ENCODE data around the gene NUDT4B. TPM values are rescaled to one million over a fixed set of nuclear protein-coding genes. Genes with fewer than 3 reads are reported as not detected.
"Not testable (repeated sequence)": the region's sequence is repeated elsewhere in the genome, so short reads cannot be mapped to it uniquely, and the experiment has no call there.

The NUDT4B gene
- total RNA-seq, 4 donors from 2014 or later = 9.0 to 50.1 (median 34.1) TPM

GRCh38 chr1:148756231-148756630 is 7.7 kb downstream of the NUDT4B start:
- H3K4me3 ChIP-seq (replicated peaks in 1 of 3); H3K36me3 ChIP-seq; H3K27me3 ChIP-seq; H3K9me3 ChIP-seq; H3K4me1 ChIP-seq; intact Hi-C loops (cut with DNase I); H3K27ac ChIP-seq; DNase-seq: not testable (repeated sequence)
- WGBS, 2 donors = no CpG with 5 or more reads among the region's 2 CpGs

DNA sequence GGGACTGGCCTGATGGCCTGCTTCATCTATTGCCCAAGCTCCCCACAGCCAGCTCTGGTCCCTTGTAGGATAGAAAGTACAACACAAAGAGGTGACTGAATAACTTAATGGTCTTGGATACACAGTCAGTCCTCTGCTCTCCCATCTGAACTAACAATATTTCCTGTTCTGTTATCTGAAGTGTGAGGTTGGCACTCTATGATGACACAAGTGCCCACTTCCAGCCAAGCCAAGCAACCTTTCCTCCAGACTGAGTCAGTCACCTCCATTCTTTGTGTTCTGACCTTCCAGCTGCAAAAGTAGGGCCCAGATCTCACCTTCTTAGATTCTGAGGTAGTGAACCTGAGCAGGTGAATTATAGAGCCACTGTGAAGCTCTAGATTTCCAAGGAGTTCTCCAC is 8.9 kb downstream of the NUDT4B start:
- H3K4me3 ChIP-seq (replicated peaks in 1 of 3); H3K27me3 ChIP-seq; H3K36me3 ChIP-seq; DNase-seq; H3K27ac ChIP-seq; H3K9me3 ChIP-seq; intact Hi-C loops (cut with DNase I); H3K4me1 ChIP-seq: not testable (repeated sequence)

- H3K27ac ChIP-seq; DNase-seq; H3K9me3 ChIP-seq; H3K4me1 ChIP-seq; H3K27me3 ChIP-seq; intact Hi-C loops (cut with DNase I); H3K36me3 ChIP-seq; H3K4me3 ChIP-seq (replicated peaks in 1 of 3): not testable (repeated sequence)
- no CpG with 5 or more reads among the region's 5 CpGs for WGBS, 2 donors
These were observed 9.8 kb downstream of the NUDT4B start for GRCh38 chr1:148758412-148758811.

DNA sequence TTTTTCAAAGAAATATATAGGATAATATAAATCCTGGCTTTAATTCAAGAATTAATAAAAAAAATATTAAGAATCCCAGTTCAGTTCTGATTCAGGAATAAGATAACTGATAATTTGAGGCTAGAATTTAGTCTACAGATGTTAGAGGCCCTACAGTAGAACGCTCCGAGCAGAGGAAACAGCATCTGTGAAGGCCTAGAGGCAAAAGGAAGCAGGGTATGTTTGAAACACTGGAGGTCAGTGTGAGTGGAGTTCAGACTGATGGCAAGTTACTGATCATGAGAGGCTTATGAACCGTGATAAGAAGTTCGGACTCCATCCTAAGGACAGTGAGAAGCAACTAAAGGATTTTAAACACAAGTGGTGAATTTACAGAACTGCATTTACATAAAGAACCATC is 10.4 kb downstream of the NUDT4B start:
- H3K27ac ChIP-seq; DNase-seq; H3K27me3 ChIP-seq; H3K36me3 ChIP-seq; H3K9me3 ChIP-seq; intact Hi-C loops (cut with DNase I); H3K4me3 ChIP-seq (replicated peaks in 1 of 3); H3K4me1 ChIP-seq: not testable (repeated sequence)
- WGBS, 2 donors = no CpG with 5 or more reads among the region's 4 CpGs

- H3K36me3 ChIP-seq; H3K4me3 ChIP-seq (replicated peaks in 1 of 3); H3K4me1 ChIP-seq; H3K9me3 ChIP-seq; intact Hi-C loops (cut with DNase I); H3K27me3 ChIP-seq; H3K27ac ChIP-seq: not testable (repeated sequence)
- WGBS, 2 donors = 85 to 100% methylated on average over 2 of the region's 2 CpGs
- peak; percentile 0 to 2 for DNase-seq
These were observed 11.2 kb downstream of the NUDT4B start for GRCh38 chr1:148759749-148760148.

- H3K36me3 ChIP-seq; H3K4me1 ChIP-seq; H3K9me3 ChIP-seq; H3K27ac ChIP-seq; DNase-seq; H3K4me3 ChIP-seq (replicated peaks in 1 of 3); H3K27me3 ChIP-seq; intact Hi-C loops (cut with DNase I): not testable (repeated sequence)
- no CpG with 5 or more reads among the region's 1 CpG for WGBS, 2 donors
These were observed 11.6 kb downstream of the NUDT4B start for GRCh38 chr1:148760206-148760605.

DNA sequence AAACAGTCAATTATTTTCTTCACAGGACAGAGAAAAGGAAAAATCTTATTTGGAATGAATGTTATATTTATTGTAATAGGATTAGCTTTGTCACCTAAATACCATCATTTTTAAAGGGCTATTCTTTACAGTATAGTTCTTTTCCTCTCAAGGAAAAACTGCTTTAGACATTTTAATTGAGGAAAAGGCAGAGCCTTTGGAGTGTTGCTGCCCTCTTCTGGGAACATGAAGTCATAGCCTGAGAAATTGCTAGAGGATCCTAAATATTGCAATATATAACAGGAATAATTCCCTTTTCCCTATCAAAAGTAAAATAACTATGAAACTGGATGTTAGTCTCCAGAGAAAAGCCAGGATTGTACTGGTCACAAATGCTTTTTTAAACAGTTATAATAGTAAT is 12.8 kb downstream of the NUDT4B start:
- H3K4me3 ChIP-seq (replicated peaks in 1 of 3); DNase-seq; H3K4me1 ChIP-seq; H3K27me3 ChIP-seq; H3K36me3 ChIP-seq; H3K27ac ChIP-seq; H3K9me3 ChIP-seq; intact Hi-C loops (cut with DNase I): not testable (repeated sequence)

DNA sequence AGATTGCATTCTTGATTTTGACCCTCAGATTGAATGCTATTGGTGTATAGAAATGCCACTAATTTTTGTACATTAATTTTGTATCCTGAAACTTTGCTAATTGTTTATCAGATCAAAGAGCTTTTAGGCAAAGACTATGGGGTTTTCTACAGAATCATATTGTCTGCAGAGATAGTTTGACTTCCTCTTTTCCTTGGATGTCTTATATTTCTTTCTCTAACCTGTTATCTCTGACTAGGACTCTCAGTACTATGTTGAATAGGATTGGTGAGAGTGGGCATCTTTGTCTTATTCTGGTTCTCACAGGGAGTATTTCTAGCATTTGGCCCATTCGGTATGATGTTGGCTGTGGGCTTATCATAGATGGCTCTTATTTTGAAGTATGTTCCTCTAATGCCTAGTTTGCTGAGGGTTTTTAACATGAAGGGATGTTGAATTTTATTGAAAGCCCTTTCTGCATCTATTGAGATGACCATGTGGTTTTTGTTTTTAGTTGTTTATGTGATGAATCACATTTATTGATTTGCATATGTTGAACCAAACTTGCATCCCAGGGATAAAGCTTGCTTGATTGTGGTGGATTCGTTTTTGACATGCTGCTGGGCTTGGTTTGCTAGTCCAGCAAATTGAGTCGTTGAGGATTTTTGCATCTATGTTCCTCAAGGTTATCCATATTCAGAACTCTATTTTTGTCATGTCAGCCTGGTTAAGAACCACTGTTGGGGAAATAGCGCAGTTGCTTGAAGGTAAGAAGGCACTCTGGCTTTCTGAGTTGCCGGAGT is 16.9 kb downstream of the NUDT4B start:
- DNase-seq; H3K4me3 ChIP-seq (replicated peaks in 1 of 3); H3K9me3 ChIP-seq; H3K36me3 ChIP-seq; H3K27ac ChIP-seq; H3K4me1 ChIP-seq; H3K27me3 ChIP-seq; intact Hi-C loops (cut with DNase I): not testable (repeated sequence)
- WGBS, 2 donors = no CpG with 5 or more reads among the region's 5 CpGs

- H3K27me3 ChIP-seq = not testable (repeated sequence)
These were observed 20.0 kb downstream of the NUDT4B start for GRCh38 chr1:148768541-148768940.

GRCh38 chr1:148769495-148769894 is 20.9 kb downstream of the NUDT4B start:
- DNase-seq; H3K4me1 ChIP-seq; H3K27me3 ChIP-seq; H3K27ac ChIP-seq; H3K9me3 ChIP-seq; H3K36me3 ChIP-seq; intact Hi-C loops (cut with DNase I); H3K4me3 ChIP-seq (replicated peaks in 1 of 3): not testable (repeated sequence)
- no CpG with 5 or more reads among the region's 3 CpGs for WGBS, 2 donors

More at GRCh38 chr1:148768541-148768940, 20.0 kb downstream of the NUDT4B start:
- H3K9me3 ChIP-seq; H3K4me3 ChIP-seq (replicated peaks in 1 of 3); H3K36me3 ChIP-seq; DNase-seq; H3K27ac ChIP-seq; H3K4me1 ChIP-seq; intact Hi-C loops (cut with DNase I): not testable (repeated sequence)
- no CpG with 5 or more reads among the region's 2 CpGs for WGBS, 2 donors

- H3K9me3 ChIP-seq; H3K36me3 ChIP-seq; DNase-seq; H3K27me3 ChIP-seq; intact Hi-C loops (cut with DNase I); H3K27ac ChIP-seq; H3K4me1 ChIP-seq; H3K4me3 ChIP-seq (replicated peaks in 1 of 3): not testable (repeated sequence)
- WGBS, 2 donors = no CpG with 5 or more reads among the region's 4 CpGs
These were observed 25.1 kb downstream of the NUDT4B start for GRCh38 chr1:148773690-148774089.

DNA sequence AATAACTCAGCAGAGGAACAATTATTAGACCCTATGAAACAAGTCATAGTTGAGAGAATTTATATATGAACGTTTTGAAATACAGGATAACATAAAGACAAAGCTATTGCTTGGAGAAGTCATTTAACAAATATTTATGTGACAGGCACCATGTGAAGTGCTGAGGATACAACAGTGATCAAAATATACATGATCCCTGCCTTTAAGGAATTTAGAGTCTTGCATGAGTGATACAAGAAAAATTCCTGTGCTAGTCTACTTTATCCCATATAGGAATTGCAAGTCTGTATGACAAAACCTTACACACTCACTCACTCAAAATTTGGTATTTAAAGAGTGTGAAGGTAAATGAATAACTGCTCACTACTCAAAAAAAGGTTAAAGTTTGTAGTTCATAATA is 25.5 kb downstream of the NUDT4B start:
- intact Hi-C loops (cut with DNase I); H3K9me3 ChIP-seq; H3K36me3 ChIP-seq: not testable (repeated sequence)

DNA sequence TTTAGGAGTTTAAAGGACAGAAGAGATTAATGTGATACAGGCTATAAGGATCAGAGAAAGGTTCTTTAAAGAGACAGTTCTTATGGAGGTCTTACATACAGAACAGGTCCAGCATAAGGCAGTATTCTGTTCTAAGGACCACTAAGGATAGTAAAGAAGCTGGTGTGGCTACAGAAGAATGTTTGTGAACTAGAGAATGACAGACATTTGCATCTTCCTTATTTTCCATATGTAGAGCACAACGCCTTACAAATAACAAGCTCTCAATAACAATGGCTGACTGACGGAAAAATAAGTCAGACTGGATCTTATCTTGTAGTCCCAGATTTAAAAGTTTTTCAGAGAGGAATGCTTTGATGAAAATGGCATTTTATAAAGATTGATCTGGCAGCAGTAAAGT is 26.7 kb downstream of the NUDT4B start:
- H3K9me3 ChIP-seq; intact Hi-C loops (cut with DNase I); H3K4me3 ChIP-seq (replicated peaks in 1 of 3); H3K27me3 ChIP-seq; DNase-seq; H3K4me1 ChIP-seq; H3K27ac ChIP-seq; H3K36me3 ChIP-seq: not testable (repeated sequence)
- no CpG with 5 or more reads among the region's 2 CpGs for WGBS, 2 donors

More for the DNA sequence above, 25.5 kb downstream of the NUDT4B start:
- H3K27ac ChIP-seq; H3K27me3 ChIP-seq; H3K4me1 ChIP-seq; DNase-seq; H3K4me3 ChIP-seq (replicated peaks in 1 of 3): not testable (repeated sequence)
- WGBS, 2 donors = no CpG with 5 or more reads among the region's 1 CpG

- intact Hi-C loops (cut with DNase I); H3K9me3 ChIP-seq; DNase-seq; H3K27me3 ChIP-seq; H3K36me3 ChIP-seq; H3K4me3 ChIP-seq (replicated peaks in 1 of 3); H3K4me1 ChIP-seq; H3K27ac ChIP-seq: not testable (repeated sequence)
- WGBS, 2 donors = no CpG with 5 or more reads among the region's 1 CpG
These were observed 29.1 kb downstream of the NUDT4B start for GRCh38 chr1:148777649-148778048.
